Activated CD8-positive, alpha-beta memory T cell treated with anti-CD3 and anti-CD28 coated beads, Interleukin-2, amount 50 U/mL, for 1 hour (primary cell): Measurements from ENCODE around the gene TMEM39B.
"Not testable (repeated sequence)": the region's sequence is repeated elsewhere in the genome, so short reads cannot be mapped to it uniquely, and the experiment has no call there.

Experiments
- DNase-seq: peaks from one replicate; pipeline ENCODE4 v3.0.0-alpha.2; 2020; ENCODE audit errors: extremely low read depth

TMEM39B gene

GRCh38 chr1:32113436-32113835 is 40.7 kb downstream of the TMEM39B start:
- DNase-seq = not testable (repeated sequence)

- DNase-seq = no peak
These were observed 41.7 kb downstream of the TMEM39B start for GRCh38 chr1:32114420-32114819.

GRCh38 chr1:32115496-32115895 is 42.8 kb downstream of the TMEM39B start:
- no peak for DNase-seq

GRCh38 chr1:32116531-32116930 is 43.8 kb downstream of the TMEM39B start:
- DNase-seq = no peak

GRCh38 chr1:32122151-32122550 is 49.4 kb downstream of the TMEM39B start:
- no peak for DNase-seq

- not testable (repeated sequence) for DNase-seq
These were observed 50.6 kb downstream of the TMEM39B start for GRCh38 chr1:32123361-32123760.

- no peak for DNase-seq
These were observed 52.6 kb downstream of the TMEM39B start for GRCh38 chr1:32125313-32125712.

- DNase-seq = no peak
These were observed 54.0 kb downstream of the TMEM39B start for GRCh38 chr1:32126770-32127169.

- DNase-seq = no peak
These were observed 54.9 kb downstream of the TMEM39B start for GRCh38 chr1:32127409-32128198.

GRCh38 chr1:32128479-32128878 is 55.7 kb downstream of the TMEM39B start:
- no peak for DNase-seq

GRCh38 chr1:32128964-32129363 is 56.2 kb downstream of the TMEM39B start:
- DNase-seq = no peak

- DNase-seq = not testable (repeated sequence)
These were observed 61.2 kb downstream of the TMEM39B start for GRCh38 chr1:32133950-32134280.

- no peak for DNase-seq
These were observed 64.4 kb downstream of the TMEM39B start for GRCh38 chr1:32137111-32137510.

GRCh38 chr1:32138965-32139364 is 66.2 kb downstream of the TMEM39B start:
- DNase-seq = no peak

GRCh38 chr1:32142446-32143301 is 69.9 kb downstream of the TMEM39B start:
- no peak for DNase-seq

- DNase-seq = not testable (repeated sequence)
These were observed 70.6 kb downstream of the TMEM39B start for GRCh38 chr1:32143302-32143695.

- DNase-seq = no peak
These were observed 71.3 kb downstream of the TMEM39B start for GRCh38 chr1:32144033-32144432.

- DNase-seq = not testable (repeated sequence)
These were observed 75.1 kb downstream of the TMEM39B start for GRCh38 chr1:32147799-32148198.

- DNase-seq = no peak
These were observed 78.1 kb downstream of the TMEM39B start for GRCh38 chr1:32150847-32151246.

- DNase-seq = no peak
These were observed 78.6 kb downstream of the TMEM39B start for GRCh38 chr1:32151319-32151787.
